IMR-90 (cell line): Measurements from ENCODE around the gene RPA3. TPM values are rescaled to one million over a fixed set of nuclear protein-coding genes. Genes with fewer than 3 reads are reported as not detected.

Experiments
- ATAC-seq: fragments of 200-7000 bp; cut with Tn5 transposase; 2 replicates; pipeline ENCODE4 v1.9.1; 2020; ENCODE audit warnings: low read depth, mild to moderate bottlenecking, moderate library complexity
- BruUV-seq: library from RNA; stranded (reverse); fragments of 400-500 nt; replicated peaks from 2 replicates; lab custom pipeline; 2021; lab: Mats Ljungman, UMichigan
- CTCF ChIA-PET: fragments of 300-600 bp; formaldehyde crosslinking; extraction: SDS; loops from one replicate; lab custom pipeline; 2021; ENCODE audit warnings: antibody characterized with exemption; lab: Yijun Ruan, JAX
- POLR2A ChIA-PET: fragments of 300-600 bp; sonication (Branson Sonifier 250); formaldehyde crosslinking; loops from one replicate; lab custom pipeline; 2022; ENCODE audit warnings: antibody characterized with exemption; ENCODE audit not compliant: unreplicated experiment; lab: Charles Lee
- DNase-seq: peaks from one replicate; pipeline ENCODE4 v3.0.0; 2013
- H2AFZ ChIP-seq: replicated peaks from 2 replicates; pipeline ENCODE3; 2013; ENCODE audit warnings: low read length, mild to moderate bottlenecking; ENCODE audit not compliant: poor library complexity
- H2AK5ac ChIP-seq: 2 replicates; pipeline ENCODE4 v1.6.1; 2013; ENCODE audit warnings: low read depth, low read length, inconsistent platforms
- H2AK9ac ChIP-seq: replicated peaks from 2 replicates; pipeline ENCODE3; 2013; ENCODE audit warnings: mild to moderate bottlenecking, low read depth, low read length, moderate library complexity; ENCODE audit not compliant: poor library complexity
- H2BK120ac ChIP-seq: 2 replicates; pipeline ENCODE4 v1.6.1; 2013; ENCODE audit warnings: low read depth, low read length, inconsistent platforms
- H2BK15ac ChIP-seq: 3 replicates; pipeline ENCODE4 v1.6.1; 2013; ENCODE audit warnings: low read depth, low read length, inconsistent platforms
- H2BK20ac ChIP-seq: 2 replicates; pipeline ENCODE4 v1.6.1; 2013; ENCODE audit warnings: low read depth, mild to moderate bottlenecking, inconsistent platforms, low read length, moderate library complexity
- H2BK5ac ChIP-seq: 2 replicates; pipeline ENCODE4 v1.6.1; 2013; ENCODE audit warnings: mild to moderate bottlenecking, low read depth, low read length, inconsistent platforms; ENCODE audit not compliant: poor library complexity, severe bottlenecking
- H3K14ac ChIP-seq: replicated peaks from 2 replicates; pipeline ENCODE4 v1.6.1; 2013; ENCODE audit warnings: low read depth, low read length, inconsistent platforms
- H3K18ac ChIP-seq: 2 replicates; pipeline ENCODE4 v1.6.1; 2013; ENCODE audit warnings: low read depth, low read length, control low read depth
- H3K23ac ChIP-seq: 2 replicates; pipeline ENCODE4 v1.6.1; 2013; ENCODE audit warnings: low read depth, low read length, inconsistent platforms
- H3K27ac ChIP-seq: 2 replicates; pipeline ENCODE4 v1.5.1; 2013; ENCODE audit warnings: mild to moderate bottlenecking, control low read depth, low read length; ENCODE audit not compliant: insufficient read depth
- H3K27me3 ChIP-seq: 2 replicates; pipeline ENCODE4 v1.6.1; 2013; ENCODE audit warnings: low read length; ENCODE audit not compliant: control insufficient read depth, insufficient read depth
- H3K36me3 ChIP-seq: 2 replicates; pipeline ENCODE4 v1.6.1; 2013; ENCODE audit warnings: low read length, mixed read lengths; ENCODE audit not compliant: control insufficient read depth, insufficient read depth
- H3K4ac ChIP-seq: 2 replicates; pipeline ENCODE4 v1.6.1; 2013; ENCODE audit warnings: low read depth, low read length, inconsistent platforms
- H3K4me1 ChIP-seq: 2 replicates; pipeline ENCODE4 v1.6.1; 2013; ENCODE audit warnings: low read length, mixed read lengths; ENCODE audit not compliant: control insufficient read depth, insufficient read depth
- H3K4me2 ChIP-seq: 2 replicates; pipeline ENCODE4 v1.6.1; 2013; ENCODE audit warnings: low read depth, mild to moderate bottlenecking, control low read depth, low read length, moderate library complexity
- H3K4me3 ChIP-seq: 2 replicates; pipeline ENCODE4 v1.5.1; 2013; ENCODE audit warnings: low read depth, mild to moderate bottlenecking, control low read depth, low read length, moderate library complexity; ENCODE audit not compliant: insufficient read depth
- H3K56ac ChIP-seq: 2 replicates; pipeline ENCODE4 v1.6.1; 2013; ENCODE audit warnings: low read length, inconsistent platforms; ENCODE audit not compliant: insufficient read depth; ENCODE audit errors: extremely low read depth
- H3K79me1 ChIP-seq, 2 experiments: 2 replicates each; pipeline ENCODE4 v1.6.1; 2013; ENCODE audit warnings: low read length in 2 of 2, inconsistent platforms in 1 of 2, low read depth in 1 of 2
- H3K9ac ChIP-seq: 2 replicates; pipeline ENCODE4 v1.6.1; 2013; ENCODE audit warnings: low read depth, low read length, control low read depth
- H3K9me1 ChIP-seq: 2 replicates; pipeline ENCODE4 v1.6.1; 2013; ENCODE audit warnings: low read length, inconsistent platforms; ENCODE audit not compliant: insufficient read depth
- H3K9me3 ChIP-seq: 2 replicates; pipeline ENCODE4 v1.6.1; 2013; ENCODE audit warnings: low read length; ENCODE audit not compliant: control insufficient read depth, insufficient read depth
- H4K20me1 ChIP-seq: 2 replicates; pipeline ENCODE4 v1.6.1; 2013; ENCODE audit warnings: low read length, inconsistent platforms; ENCODE audit not compliant: insufficient read depth
- H4K5ac ChIP-seq: 2 replicates; pipeline ENCODE4 v1.6.1; 2013; ENCODE audit warnings: mild to moderate bottlenecking, low read depth, low read length, control low read depth
- H4K8ac ChIP-seq, 2 experiments: 2 replicates each; pipeline ENCODE4 v1.6.1; 2013; ENCODE audit warnings: low read depth in 2 of 2, low read length in 2 of 2, control low read depth in 1 of 2, inconsistent platforms in 1 of 2
- H4K91ac ChIP-seq: 2 replicates; pipeline ENCODE4 v1.6.1; 2013; ENCODE audit warnings: low read depth, low read length, inconsistent platforms; ENCODE audit not compliant: insufficient read depth
- FOS ChIP-seq: fragments of 150-350 bp; IDR thresholded peaks from 2 replicates; pipeline ENCODE4 v1.6.1; 2016; ENCODE audit warnings: low read depth, low read length
- WGBS, 2 experiments: methylation state at CpG; one replicate each; pipeline versions ENCODE4 v1.1.5 to v1.1.7; 2013; ENCODE audit warnings: missing lambda C conversion rate in 2 of 2; ENCODE audit not compliant: insufficient read length in 1 of 2; ENCODE audit errors: extremely low coverage in 2 of 2; 5-methylcytosine and 5-hydroxymethylcytosine counted together
- dilution Hi-C: fragments of 300-500 bp; cut with HindIII; formaldehyde crosslinking; loops from one replicate; pipeline ENCODE4 v1.14.3; 2018; ENCODE audit warnings: low sequenced_read_pairs; ENCODE audit not compliant: unreplicated experiment
- in situ Hi-C: fragments of 300-500 bp; cut with MboI; formaldehyde crosslinking; loops from 3 replicates; pipeline ENCODE4 v1.14.3; 2019; ENCODE audit warnings: low sequenced_read_pairs, inconsistent platforms, mixed read lengths
- intact Hi-C: fragments of 100-400 bp; cut with micrococcal nuclease; formaldehyde crosslinking; loops from 2 replicates; pipeline ENCODE4 v1.10.0; 2022
- polyA plus RNA-seq, 3 experiments: library from polyadenylated mRNA; depleted of rRNA; stranded (reverse); fragments of >200 nt; gene quantifications; 2 replicates each; pipeline ENCODE4 v1.2.3, GENCODE V29; 2012; ENCODE audit warnings: low replicate concordance in 1 of 3
- total RNA-seq: library from RNA; depleted of rRNA; stranded (reverse); fragments of >200 nt; gene quantifications from 2 replicates; pipeline ENCODE4 v1.2.3, GENCODE V29; 2012

Gene RPA3
- total and polyA plus RNA-seq, 2 of the 4 experiments (the other 2 are of a cell fraction): 12.7 to 21.1 TPM

DNA sequence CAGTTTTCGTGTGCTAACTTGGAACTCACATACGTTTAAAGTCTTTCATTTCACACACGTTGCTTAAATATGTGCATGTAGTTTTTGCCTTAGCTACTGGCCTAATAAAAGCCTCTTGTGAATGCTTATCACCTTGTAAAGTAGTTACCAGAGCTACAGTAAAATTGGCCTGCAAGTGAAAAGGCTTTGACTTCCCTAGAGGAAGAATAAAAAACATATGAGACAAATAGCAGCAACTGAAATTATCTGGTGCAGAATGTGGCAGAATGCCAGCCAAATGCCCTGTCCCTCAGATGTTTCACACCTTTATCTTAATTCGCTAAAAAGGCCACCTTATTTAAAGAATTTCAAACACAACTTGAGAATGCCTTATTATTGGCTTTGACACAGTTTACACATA is 28.1 kb upstream of the RPA3 start:
- H3K4me1 ChIP-seq: no peaks in the 10 kb centered on the region
- H3K4me3 ChIP-seq: no peak overlapping the region
- H3K18ac ChIP-seq: no peak overlapping the region
- no peaks in the 10 kb centered on the region for H3K9me3 ChIP-seq
- in situ Hi-C loops (no loop called here), dilution Hi-C loops (no loop called here), intact Hi-C loops (no loop called here)
- H3K4me2 ChIP-seq: no peak overlapping the region
- ChIA-PET POLR2A (no interaction called here), CTCF (no interaction called here)
- no peaks in the 10 kb centered on the region for H3K27me3 ChIP-seq
- no peak overlapping the region for H3K56ac ChIP-seq
- no peak overlapping the region for H4K91ac ChIP-seq
- no peak overlapping the region for H4K5ac ChIP-seq
- no peak overlapping the region for H2AK9ac ChIP-seq
- no peaks in the 10 kb centered on the region for H3K79me1 ChIP-seq
- TF ChIP-seq FOS: no peak
- no peak for DNase-seq
- H2BK5ac ChIP-seq: no peak overlapping the region
- no peaks in the 10 kb centered on the region for H4K20me1 ChIP-seq
- no peak overlapping the region for H2BK20ac ChIP-seq
- H3K23ac ChIP-seq: no peak overlapping the region
- H2AK5ac ChIP-seq: no peak overlapping the region
- no peak overlapping the region for H2BK15ac ChIP-seq
- no peak overlapping the region for H4K8ac ChIP-seq
- WGBS, 2 experiments: no CpG with 5 or more reads among the region's 4 CpGs
- no peaks in the 10 kb centered on the region for H3K9me1 ChIP-seq
- H3K4ac ChIP-seq: no peak overlapping the region
- BruUV-seq: no TSS peak
- H3K27ac ChIP-seq: no peak overlapping the region
- H2AFZ ChIP-seq: no peak overlapping the region
- no peak for ATAC-seq
- no peak overlapping the region for H3K9ac ChIP-seq
- H3K14ac ChIP-seq: no peak overlapping the region
- H3K36me3 ChIP-seq: no peaks in the 10 kb centered on the region
- no peak overlapping the region for H2BK120ac ChIP-seq
